PC-9 (cell line): ENCODE data around the gene PPP1R7. TPM values are rescaled to one million over a fixed set of nuclear protein-coding genes. Genes with fewer than 3 reads are reported as not detected.

ENCODE experiments used
- Bru-seq: library from RNA; stranded (reverse); fragments of 400-500 nt; gene quantifications from one replicate; lab custom pipeline; 2021; lab: Mats Ljungman, UMichigan
- BruChase-seq, 2 experiments: library from RNA; stranded (reverse); fragments of 400-500 nt; gene quantifications; one replicate each; lab custom pipeline; 2021; lab: Mats Ljungman, UMichigan
- BruUV-seq: library from RNA; stranded (reverse); fragments of 400-500 nt; replicated peaks from 2 replicates; lab custom pipeline; 2021; lab: Mats Ljungman, UMichigan
- CTCF ChIA-PET: fragments of 300-600 bp; sonication (Branson Sonifier 250); formaldehyde crosslinking; loops from one replicate; lab custom pipeline; 2022; ENCODE audit warnings: antibody characterized with exemption; lab: Charles Lee
- POLR2A ChIA-PET: fragments of 300-600 bp; sonication (Branson Sonifier 250); formaldehyde crosslinking; loops from one replicate; lab custom pipeline; 2022; ENCODE audit warnings: antibody characterized with exemption; ENCODE audit not compliant: unreplicated experiment; lab: Charles Lee
- DNase-seq, 2 experiments: peaks; one replicate each; pipeline versions ENCODE4 v3.0.0 to v3.0.0-alpha.2; 2015 to 2022; ENCODE audit warnings: mixed read lengths in 1 of 2
- H2AFZ ChIP-seq: fragments of 200-600 bp; sonication (generic); 2 replicates; pipeline ENCODE4 v1.8.1; 2017; ENCODE audit warnings: antibody characterized with exemption
- H3F3A ChIP-seq: fragments of 200-600 bp; sonication (generic); 2 replicates; pipeline ENCODE4 v1.8.1; 2017; ENCODE audit warnings: antibody characterized with exemption, mild to moderate bottlenecking, low read depth; ENCODE audit not compliant: insufficient read depth
- H3K27ac ChIP-seq: fragments of 200-600 bp; sonication (generic); 2 replicates; pipeline ENCODE4 v1.6.1; 2016; ENCODE audit warnings: mixed run types
- H3K27me3 ChIP-seq: fragments of 200-600 bp; sonication (generic); 2 replicates; pipeline ENCODE4 v1.6.1; 2016; ENCODE audit warnings: low read depth, mixed run types; ENCODE audit not compliant: insufficient read depth
- H3K36me3 ChIP-seq: fragments of 200-600 bp; sonication (generic); 2 replicates; pipeline ENCODE4 v1.6.1; 2016; ENCODE audit warnings: low read depth, mixed run types
- H3K4me1 ChIP-seq: fragments of 200-600 bp; sonication (generic); replicated peaks from 2 replicates; pipeline ENCODE4 v1.6.1; 2016; ENCODE audit warnings: mixed run types; ENCODE audit not compliant: insufficient read depth
- H3K4me2 ChIP-seq: fragments of 200-600 bp; sonication (generic); 2 replicates; pipeline ENCODE4 v1.6.1; 2017; ENCODE audit warnings: mixed run types
- H3K4me3 ChIP-seq: fragments of 200-600 bp; sonication (generic); 2 replicates; pipeline ENCODE4 v1.6.1; 2016; ENCODE audit warnings: mixed run types
- H3K79me2 ChIP-seq: fragments of 200-600 bp; sonication (generic); 2 replicates; pipeline ENCODE4 v1.6.1; 2017; ENCODE audit warnings: low read depth, mixed run types
- H3K9me2 ChIP-seq: fragments of 200-600 bp; sonication (generic); 2 replicates; pipeline ENCODE4 v1.8.1; 2017; ENCODE audit warnings: mild to moderate bottlenecking; ENCODE audit not compliant: insufficient read depth
- H3K9me3 ChIP-seq: fragments of 200-600 bp; sonication (generic); 2 replicates; pipeline ENCODE4 v1.8.1; 2016; ENCODE audit warnings: low read depth; ENCODE audit not compliant: insufficient read depth
- H4K20me1 ChIP-seq: fragments of 200-600 bp; sonication (generic); 2 replicates; pipeline ENCODE4 v1.8.1; 2017; ENCODE audit not compliant: insufficient read depth
- CTCF ChIP-seq: fragments of 200-600 bp; sonication (generic); conservative IDR thresholded peaks from 2 replicates; pipeline ENCODE4 v1.6.1; 2017; ENCODE audit warnings: mixed run types, antibody characterized with exemption, mild to moderate bottlenecking, moderate library complexity
- EZH2 ChIP-seq: fragments of 200-600 bp; sonication (generic); IDR thresholded peaks from 2 replicates; pipeline ENCODE4 v1.8.0; 2017; ENCODE audit warnings: antibody characterized with exemption, low read depth
- intact Hi-C: fragments of 100-400 bp; cut with micrococcal nuclease; formaldehyde crosslinking; loops from one replicate; pipeline ENCODE4 v1.10.0; 2022; ENCODE audit not compliant: unreplicated experiment
- long read RNA-seq: library from polyadenylated mRNA; stranded (forward); transcript quantifications from one replicate; pipeline ENCODE4 v2.0.0, GENCODE V29; 2022
- total RNA-seq: library from RNA; stranded (reverse); gene quantifications from 2 replicates; pipeline ENCODE4 v1.2.3, GENCODE V29; 2021

The PPP1R7 gene
- 113 and 143 TPM in 2 replicates for total RNA-seq
- percentile 75 among the genes with signal in this experiment for Bru-seq, nascent RNA
- BruChase-seq, experiment 1, labeled RNA remaining after a 2-hour chase: percentile 70 among the genes with signal in this experiment
- percentile 74 among the genes with signal in this experiment for BruChase-seq, experiment 2, labeled RNA remaining after a 6-hour chase
- long read RNA-seq, transcript PPP1R7-204 (8 exons, 883 nt): minor isoform, 6 of 223 reads
- long read RNA-seq, transcript PPP1R7-201 (10 exons, 2,386 nt): major isoform, 104 of 223 reads
- long read RNA-seq, transcript PPP1R7-206 (9 exons, 965 nt): minor isoform, 37 of 223 reads
- long read RNA-seq, transcript PPP1R7-209 (9 exons, 959 nt): minor isoform, 17 of 223 reads
- long read RNA-seq, partial matches to known transcripts: 27 of 223 reads
- long read RNA-seq, other reads (novel, unspliced or antisense): 22 of 223 reads

GRCh38 chr2:241149925-241150659 is at the start of gene PPP1R7:
Gene PPP1R7, plus strand, starts transcription at chr2:241150467. Its CDS starts 29 bp downstream, at chr2:241150496.
- H3K79me2 ChIP-seq: peaks cover 44% of the 10 kb centered on the region
- H4K20me1 ChIP-seq: no peaks in the 10 kb centered on the region; the same call in 1 of the 2 replicates
- no TSS peak for BruUV-seq
- H3K4me2 ChIP-seq: peak within 1 kb of the TSS; percentile 93
- H2AFZ ChIP-seq: peak within 1 kb of the TSS; percentile 94
- H3K4me1 ChIP-seq: peaks cover 17% of the 10 kb centered on the region
- DNase-seq: peak; percentile 94 to 97
- H3K36me3 ChIP-seq: 0 out of 2 replicates have a peak, but pooled peaks cover 3% of the 10 kb centered on the region
- ChIA-PET CTCF (interaction anchor here (0.5 to 1.5 kb wide), 3 partner anchors 48 to 235 kb away, joined by 3 to 7 read pairs (median 6); no protein-coding TSS in a partner anchor), POLR2A (interaction anchor here (0.5 to 0.9 kb wide), 7 partner anchors 13 to 328 kb away, joined by 3 to 15 read pairs (median 4); no protein-coding TSS in a partner anchor)
- no peaks in the 10 kb centered on the region for H3K27me3 ChIP-seq
- no peaks in the 10 kb centered on the region for H3F3A ChIP-seq
- H3K9me2 ChIP-seq: no peaks in the 10 kb centered on the region
- no peaks in the 10 kb centered on the region for H3K9me3 ChIP-seq
- TF ChIP-seq CTCF: no peak
- TF ChIP-seq EZH2: no peak
- no peak within 1 kb of the TSS for H3K27ac ChIP-seq
- intact Hi-C loops: loop anchor here (1.0 to 5.0 kb wide), 5 partner anchors 48 to 299 kb away; partner anchors contain the start of genes FARP2, MAB21L4 and MTERF4
- peak within 1 kb of the TSS; percentile 76 for H3K4me3 ChIP-seq

- Histone ChIP-seq H2AFZ (peak within 1 kb of the TSS; percentile 97), H3K79me2 (peaks cover 39% of the 10 kb centered on the region), H3K4me2 (peak within 1 kb of the TSS; percentile 93), H3K27me3 (no peaks in the 10 kb centered on the region), H3K9me2 (no peaks in the 10 kb centered on the region), H3K4me3 (peak within 1 kb of the TSS; percentile 83), H3K36me3 (no peaks in the 10 kb centered on the region), H3K4me1 (peaks cover 10% of the 10 kb centered on the region), H3K27ac (peak within 1 kb of the TSS; percentile 66), H3K9me3 (no peaks in the 10 kb centered on the region), H3F3A (peaks cover 11% of the 10 kb centered on the region; the same call in 1 of the 2 replicates), H4K20me1 (no peaks in the 10 kb centered on the region; the same call in 1 of the 2 replicates)
- intact Hi-C loops: loop anchor here (5.0 to 10.0 kb wide), 4 partner anchors 45 to 248 kb away; partner anchors contain the start of genes HDLBP, PASK and SEPTIN2
- DNase-seq: peak; percentile 84 to 96
- POLR2A ChIA-PET: interaction anchor here (0.5 to 0.6 kb wide), 2 partner anchors 159 to 224 kb away, joined by 4 to 8 read pairs; no protein-coding TSS in a partner anchor
- TF ChIP-seq EZH2 (no peak), CTCF (no peak)
- BruUV-seq: TSS peak; percentile 94
- CTCF ChIA-PET: no interaction called here
Measured at GRCh38 chr2:241102239-241102803, 47.9 kb upstream of the PPP1R7 start, which contains the start of gene MTERF4. Gene MTERF4, minus strand, starts transcription at chr2:241102287. Its CDS starts 14 bp downstream, at chr2:241102273.
